EH (cell line): ENCODE results near the gene WDR1.

Experiments
- DNase-seq: peaks from one replicate; pipeline ENCODE4 v3.0.0-alpha.2; 2015; ENCODE audit warnings: low read depth

WDR1 gene

DNA sequence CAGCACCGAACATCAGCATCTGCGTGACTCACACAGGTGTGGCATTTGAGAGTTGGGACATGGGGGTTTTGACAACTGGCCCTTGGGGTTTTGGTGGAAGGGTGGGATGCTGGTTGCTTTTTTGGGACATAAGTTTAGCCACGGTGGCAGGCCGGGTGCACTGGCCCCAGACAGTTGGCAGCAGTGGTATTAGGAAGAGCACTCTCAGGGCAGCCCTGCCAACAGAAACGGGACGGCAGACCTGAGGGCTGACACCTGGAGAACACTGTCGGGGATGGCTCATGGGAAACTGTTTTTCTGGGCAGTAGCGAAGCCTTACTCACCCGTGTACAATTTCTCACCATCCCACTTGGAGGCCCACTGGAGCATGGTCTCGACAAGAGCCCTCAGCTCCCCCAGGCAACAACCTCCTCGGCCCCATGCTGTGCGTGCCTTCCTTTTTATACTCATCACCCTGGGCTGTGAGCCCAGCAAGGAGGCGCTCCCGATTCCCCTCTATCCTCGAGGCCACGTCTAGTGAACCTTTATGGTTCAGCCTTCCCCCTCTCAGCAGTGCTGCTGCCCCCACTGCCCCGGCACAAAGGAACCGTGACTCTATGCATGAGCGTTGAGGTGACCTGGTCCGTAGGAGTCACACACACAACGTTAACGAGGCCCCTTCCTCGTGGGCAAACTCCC lies 30.6 kb downstream of the WDR1 start:
- DNase-seq, result no peak

- DNase-seq, result no peak
Observed at GRCh38 chr4:10085386-10085785, 31.2 kb downstream of the WDR1 start.

- DNase-seq, result no peak
Observed at GRCh38 chr4:10084651-10085358, 31.8 kb downstream of the WDR1 start.

DNA sequence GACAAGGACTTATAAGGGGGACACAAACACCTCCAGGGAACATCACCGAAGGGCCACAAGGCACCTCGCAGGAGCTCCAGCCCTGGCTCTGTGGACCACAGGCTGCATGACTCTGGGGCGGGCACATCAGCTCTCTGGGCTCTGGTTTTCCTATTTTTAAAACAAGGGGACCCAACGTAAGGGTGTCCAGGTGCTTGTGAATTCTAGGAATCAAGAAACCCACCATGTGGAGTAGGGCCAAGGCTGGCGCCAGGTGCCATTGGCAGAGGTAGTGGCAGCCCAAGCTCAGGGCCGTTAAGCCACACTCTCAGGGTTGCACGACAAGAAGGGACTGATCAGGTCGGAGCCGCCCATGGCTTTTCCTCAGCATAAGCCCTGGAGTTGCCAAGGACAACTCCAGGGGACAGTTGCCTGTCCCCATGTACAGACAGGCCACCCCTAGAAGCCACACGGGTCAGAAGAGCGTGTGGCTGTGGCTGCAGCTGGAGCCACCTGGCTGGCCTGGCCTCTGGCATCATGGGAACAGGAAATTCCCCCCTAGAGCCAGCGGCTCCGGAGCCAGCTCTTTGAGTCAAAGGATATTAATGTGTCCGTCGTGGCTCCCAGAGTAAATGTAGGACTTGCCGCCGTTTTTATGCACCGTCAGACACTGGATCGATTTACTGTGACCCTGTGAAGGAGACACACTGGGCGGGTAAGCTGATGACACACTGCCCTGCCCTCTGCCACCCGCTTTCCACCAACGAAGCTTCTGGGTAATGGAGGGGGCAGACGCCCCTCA lies 32.5 kb downstream of the WDR1 start:
- no peak for DNase-seq

GRCh38 chr4:10083331-10083771 lies 33.2 kb downstream of the WDR1 start:
- no peak for DNase-seq

DNA sequence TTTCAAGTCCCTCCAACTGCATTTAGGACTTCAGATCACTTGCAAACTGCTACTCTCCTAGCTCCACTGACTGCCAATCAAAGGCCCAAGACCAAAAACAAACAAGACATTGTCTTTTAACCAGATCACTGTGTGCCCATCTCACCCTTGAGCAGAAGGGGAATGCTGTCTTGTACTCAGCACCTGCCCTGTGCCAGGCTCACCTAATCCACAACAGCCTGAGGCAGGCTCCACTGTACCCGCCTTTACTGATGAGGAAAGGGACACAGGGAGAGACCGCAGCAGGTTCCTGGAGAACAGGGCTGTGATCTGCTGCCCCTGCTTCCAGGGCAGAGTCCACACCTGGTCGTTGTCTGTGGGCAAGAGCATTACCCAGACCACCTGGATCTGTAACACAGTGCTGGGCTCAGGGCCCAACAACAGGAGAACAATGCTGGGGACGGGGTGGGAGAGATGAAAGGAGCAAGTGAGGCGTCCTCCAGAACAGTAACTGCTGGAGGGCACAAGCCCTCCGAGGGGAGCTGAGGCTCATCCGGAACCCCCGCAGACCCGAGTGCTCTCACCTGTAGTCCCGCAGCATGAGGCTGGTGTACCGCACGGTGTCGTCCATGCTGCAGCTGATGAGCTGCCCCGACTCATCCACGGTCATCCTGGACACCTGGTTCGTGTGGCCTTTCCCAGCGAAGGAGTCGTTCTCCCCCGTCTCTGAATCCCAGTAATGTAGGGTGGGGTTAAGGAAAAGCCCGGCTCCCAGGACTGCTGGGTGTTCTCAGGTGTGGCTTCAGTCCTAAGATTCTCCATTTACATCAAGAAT lies 33.9 kb downstream of the WDR1 start:
- no peak for DNase-seq

- no peak for DNase-seq
Observed at GRCh38 chr4:10082047-10082446, 34.6 kb downstream of the WDR1 start.

DNA sequence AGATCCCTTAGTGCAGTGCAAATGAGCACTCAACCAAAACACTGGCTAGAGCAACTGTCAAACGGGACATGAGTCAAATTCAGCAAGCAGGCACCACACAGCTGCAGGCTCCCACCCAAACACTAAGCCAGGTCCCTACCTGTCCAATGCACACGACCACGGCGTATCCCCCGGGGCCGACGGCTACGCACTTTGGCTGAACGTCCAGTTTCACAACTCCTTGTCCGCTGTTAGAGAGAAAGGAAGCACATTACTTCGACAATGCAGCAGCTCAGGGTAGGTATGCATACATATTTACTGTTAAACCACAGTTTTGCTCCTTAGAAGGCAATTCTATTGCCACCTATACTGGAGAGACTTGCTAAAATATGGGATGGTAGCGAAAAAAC lies 35.4 kb downstream of the WDR1 start:
- no peak for DNase-seq

DNA sequence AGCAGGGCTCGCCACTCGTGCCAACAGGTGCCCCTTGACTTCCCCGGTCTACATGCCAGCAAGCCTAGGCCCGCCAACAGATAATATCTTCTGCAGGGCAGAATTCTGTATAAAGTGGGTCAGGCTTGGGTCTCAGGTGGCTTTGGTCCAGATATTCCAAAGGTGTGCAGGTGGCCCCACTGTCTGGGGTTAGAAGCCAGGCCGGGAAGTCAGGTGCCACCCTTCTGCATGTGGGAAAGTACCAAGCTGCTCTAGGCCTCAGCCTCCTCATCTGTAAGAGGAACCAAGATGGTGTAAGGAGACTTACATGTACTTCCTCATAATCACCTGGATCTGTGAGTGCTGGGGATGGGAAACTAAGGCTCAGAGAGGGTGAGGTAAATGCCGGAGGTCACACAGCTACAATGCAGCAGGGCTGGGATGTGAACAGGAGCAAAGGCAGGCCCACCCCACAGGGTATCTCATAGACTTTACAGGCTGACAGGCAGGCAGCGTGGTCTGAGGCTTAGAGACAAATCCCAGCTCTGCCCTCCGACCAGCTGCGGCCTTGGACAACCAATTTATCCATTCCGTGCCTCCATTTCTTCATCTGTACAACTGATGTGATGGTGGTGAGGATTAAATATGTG lies 35.9 kb downstream of the WDR1 start:
- DNase-seq, result no peak

DNA sequence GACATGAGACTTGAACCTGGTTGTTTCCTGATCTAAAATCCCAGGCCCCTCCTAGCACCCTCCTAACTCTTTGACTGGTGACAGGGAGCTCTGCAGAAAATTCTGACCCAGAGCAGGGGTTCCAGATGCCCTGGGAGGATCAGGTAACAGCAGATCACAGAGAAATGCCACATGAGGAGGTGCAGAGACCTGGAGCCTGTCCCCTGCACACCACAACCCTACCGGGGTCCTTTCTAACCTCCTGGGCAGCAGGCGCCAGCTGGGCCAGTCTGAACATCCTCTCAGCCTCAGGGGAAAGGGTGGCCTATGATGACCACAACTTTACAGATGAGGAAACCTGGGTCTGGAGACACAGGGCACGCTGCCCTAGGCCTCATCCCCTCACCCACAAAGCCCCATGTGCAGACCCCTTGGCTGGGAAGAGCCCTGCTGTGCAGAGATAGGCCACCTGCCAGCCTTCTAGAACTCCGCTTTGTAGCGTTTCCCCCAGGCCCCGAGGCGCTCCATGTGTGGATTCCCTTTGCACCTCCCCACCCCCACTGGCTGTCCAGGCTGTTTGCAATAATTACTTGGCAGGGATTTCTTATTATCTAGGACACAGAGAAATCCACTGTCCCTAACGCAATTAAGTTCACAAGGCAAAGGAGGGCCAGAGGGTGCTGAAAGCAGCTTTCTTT lies 36.5 kb downstream of the WDR1 start:
- DNase-seq, result no peak

DNA sequence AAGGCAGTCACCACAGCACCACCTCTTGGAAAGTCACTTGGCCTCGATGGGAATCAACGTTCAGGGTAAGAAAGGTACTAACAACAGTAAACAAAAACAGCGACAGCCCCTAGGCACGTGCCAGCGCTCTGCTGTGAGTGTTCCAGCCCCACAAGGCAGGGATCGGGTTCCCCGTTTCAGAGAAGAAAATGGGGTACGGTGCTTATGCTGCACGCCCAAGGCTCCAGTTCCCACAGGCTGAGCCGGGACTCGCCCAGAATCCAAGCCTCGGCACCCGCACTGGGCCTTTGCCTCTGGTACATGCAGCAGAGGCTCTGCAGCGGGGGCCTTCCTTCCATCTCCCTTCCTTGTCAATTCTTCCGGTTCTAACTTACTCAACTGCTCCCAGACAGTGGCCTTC lies 37.3 kb downstream of the WDR1 start:
- DNase-seq, result no peak

GRCh38 chr4:10078481-10079233 lies 37.9 kb downstream of the WDR1 start:
- DNase-seq, result no peak

DNA sequence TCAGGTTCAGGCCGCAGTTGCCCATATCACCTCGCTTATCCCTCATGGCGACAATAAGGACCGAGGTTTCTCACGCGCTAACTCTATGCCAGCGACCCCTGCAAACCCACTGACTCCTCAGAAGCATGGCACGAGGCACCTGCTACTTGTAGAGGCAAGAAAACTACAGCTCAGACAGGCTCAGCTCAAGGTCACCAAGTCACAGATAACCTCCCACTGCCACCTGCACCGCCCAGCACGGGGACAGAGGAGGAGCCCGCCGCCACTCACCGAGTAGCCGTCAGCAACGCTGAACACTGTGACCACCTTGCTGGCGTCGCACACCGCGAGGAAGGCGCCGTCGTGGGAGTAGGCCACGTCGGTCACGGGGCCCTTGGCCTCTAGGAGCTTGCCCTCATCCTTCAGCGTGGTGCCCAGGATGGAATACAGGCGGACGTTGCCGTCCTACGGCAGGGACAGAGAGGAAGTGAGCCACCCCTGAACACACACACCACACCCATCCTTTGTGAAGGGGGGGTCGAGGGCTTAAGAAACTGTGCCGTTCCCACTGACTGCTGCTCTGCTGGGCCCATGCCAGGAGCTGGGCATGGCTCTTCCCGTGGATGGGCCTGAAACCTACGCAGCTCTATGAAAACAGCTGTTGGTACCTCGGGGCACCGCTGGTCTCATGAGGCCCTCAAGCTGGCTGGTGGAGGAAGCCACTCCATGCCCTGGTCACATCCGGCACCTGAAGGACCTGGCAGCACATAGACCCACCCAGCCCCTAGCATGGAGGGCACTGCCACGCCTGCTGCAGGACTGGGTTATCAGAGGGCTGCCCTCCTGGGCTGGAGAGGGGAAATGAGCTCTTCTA lies 38.9 kb downstream of the WDR1 start:
- DNase-seq, result no peak

DNA sequence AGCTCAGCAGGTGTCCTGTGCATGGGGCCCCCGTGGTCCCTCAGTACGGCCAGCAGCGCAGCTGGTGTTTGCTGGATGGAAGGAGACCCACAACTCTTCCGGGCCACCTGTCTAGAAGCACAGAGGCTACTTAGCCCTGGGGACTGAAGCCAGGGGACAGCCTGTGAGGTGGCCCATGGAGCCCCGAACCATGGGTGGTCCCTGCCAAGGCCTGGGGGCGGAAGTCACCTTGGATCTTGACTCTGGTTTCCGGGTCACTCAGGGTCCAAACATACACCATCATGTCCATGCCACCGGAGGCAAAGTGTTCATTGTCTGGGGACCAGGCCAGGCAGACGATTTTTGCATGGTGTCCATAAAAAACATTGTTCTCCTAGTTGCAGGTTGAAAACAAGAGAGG lies 39.5 kb downstream of the WDR1 start:
- DNase-seq, result no peak

DNA sequence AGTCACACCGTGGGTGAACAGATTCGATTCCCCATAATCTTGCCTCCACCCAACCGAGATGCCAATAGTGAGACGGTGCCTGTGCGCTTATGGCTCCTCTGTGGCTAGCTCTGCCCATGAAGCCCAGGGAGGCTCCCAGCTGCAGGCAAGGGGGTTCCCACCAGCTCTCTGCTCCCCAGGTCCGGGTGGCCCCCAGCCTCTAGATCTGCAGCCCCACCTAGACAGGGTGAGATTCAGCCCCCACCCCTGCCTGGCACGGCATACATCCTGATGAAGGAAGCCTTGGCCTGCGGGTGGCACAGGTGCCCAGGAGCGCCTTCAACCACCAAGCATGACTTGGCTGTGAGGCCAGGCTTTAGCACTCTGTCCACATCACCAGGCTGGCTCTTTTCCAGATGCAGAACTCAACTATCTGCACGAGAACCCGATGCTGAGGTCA lies 40.6 kb downstream of the WDR1 start:
- DNase-seq, result no peak

DNA sequence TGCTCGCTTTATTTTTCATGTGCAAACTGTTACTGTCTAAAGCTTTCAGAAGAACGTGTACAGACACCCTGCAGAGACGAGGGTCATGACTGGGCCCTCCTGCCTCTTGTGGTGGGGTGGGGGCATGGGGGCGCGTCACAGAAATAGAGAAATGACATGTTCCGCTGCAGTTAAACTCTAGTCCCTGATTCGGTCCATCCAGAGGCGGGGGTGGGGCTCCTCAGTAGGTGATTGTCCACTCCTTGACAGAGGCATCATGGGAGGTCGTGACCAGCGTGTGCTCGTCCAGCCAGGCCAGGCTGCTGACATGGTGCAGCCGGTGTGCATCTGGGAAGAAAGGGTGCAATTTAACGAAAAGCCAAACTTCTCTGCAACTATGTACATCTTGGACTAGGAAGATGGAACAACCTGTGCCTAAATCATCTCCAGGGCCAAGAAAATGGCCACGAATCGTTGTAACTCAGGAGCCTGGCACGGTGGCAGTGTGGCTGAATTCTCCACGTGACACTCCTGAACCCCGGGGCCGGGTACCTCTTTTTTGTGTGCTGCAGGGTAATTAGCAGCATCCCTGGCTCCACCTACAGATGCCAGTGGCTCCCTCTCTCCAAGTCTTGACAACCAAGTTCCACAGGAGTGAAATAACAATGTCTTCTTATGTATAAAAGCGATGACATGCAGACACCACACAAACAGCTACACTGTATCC lies 41.3 kb downstream of the WDR1 start:
- DNase-seq, result no peak

DNA sequence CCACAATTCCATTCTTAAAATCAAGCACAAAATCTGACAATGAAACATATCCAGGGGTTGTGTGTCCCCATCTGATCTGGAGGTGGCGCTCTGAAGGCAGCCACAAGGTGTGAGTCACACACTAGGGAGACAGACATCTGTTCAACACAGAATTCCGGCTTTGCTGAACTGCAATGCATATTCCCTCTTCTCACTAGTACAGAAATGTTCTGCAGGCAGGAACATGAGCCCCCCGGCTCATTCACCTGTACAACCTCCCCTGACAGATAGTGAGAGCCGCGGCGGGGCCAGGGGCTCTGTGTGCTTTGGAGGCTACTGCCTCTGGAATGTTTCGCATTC lies 41.9 kb downstream of the WDR1 start:
- peak; percentile 74 for DNase-seq

GRCh38 chr4:10074076-10074766 lies 42.4 kb downstream of the WDR1 start:
- DNase-seq, result no peak
